KMS-11 (cell line): ENCODE results near the gene CGB8.

Experiments
- H2AFZ ChIP-seq: fragments of 200-600 bp; sonication (generic); 2 replicates; pipeline ENCODE4 v1.6.1; 2016; ENCODE audit warnings: antibody characterized with exemption, mixed run types, low read depth
- H3K27ac ChIP-seq: fragments of 200-600 bp; sonication (generic); 2 replicates; pipeline ENCODE4 v1.6.1; 2016; ENCODE audit warnings: mild to moderate bottlenecking, mixed run types
- H3K27me3 ChIP-seq: fragments of 200-600 bp; sonication (generic); 2 replicates; pipeline ENCODE4 v1.6.1; 2017; ENCODE audit warnings: mild to moderate bottlenecking, low read depth, mixed run types, moderate library complexity; ENCODE audit not compliant: insufficient read depth
- H3K36me3 ChIP-seq: fragments of 200-600 bp; sonication (generic); 2 replicates; pipeline ENCODE4 v1.6.1; 2017; ENCODE audit warnings: mild to moderate bottlenecking, mixed run types; ENCODE audit not compliant: insufficient read depth
- H3K4me1 ChIP-seq: fragments of 200-600 bp; sonication (generic); 2 replicates; pipeline ENCODE4 v1.6.1; 2016; ENCODE audit warnings: mild to moderate bottlenecking, low read depth, mixed run types; ENCODE audit not compliant: poor library complexity, severe bottlenecking
- H3K4me2 ChIP-seq: fragments of 200-600 bp; sonication (generic); 2 replicates; pipeline ENCODE4 v1.7.0; 2016; ENCODE audit warnings: mild to moderate bottlenecking, mixed run types
- H3K4me3 ChIP-seq: fragments of 200-600 bp; sonication (generic); IDR thresholded peaks from 2 replicates; pipeline ENCODE4 v1.6.1; 2017; ENCODE audit warnings: low read depth, low read length, mixed read lengths; ENCODE audit not compliant: insufficient read depth
- H3K79me2 ChIP-seq: fragments of 200-600 bp; sonication (generic); 2 replicates; pipeline ENCODE4 v1.6.1; 2016; ENCODE audit warnings: low read depth, mixed run types; ENCODE audit not compliant: insufficient read depth
- H3K9ac ChIP-seq: fragments of 200-600 bp; sonication (generic); 2 replicates; pipeline ENCODE4 v1.6.1; 2016; ENCODE audit warnings: mild to moderate bottlenecking, mixed run types
- H4K20me1 ChIP-seq: fragments of 200-600 bp; sonication (generic); 2 replicates; pipeline ENCODE4 v1.6.1; 2016; ENCODE audit warnings: mild to moderate bottlenecking, mixed run types; ENCODE audit not compliant: insufficient read depth
- TF ChIP-seq, protein P1 (sequence below): fragments of 200-600 bp; sonication (generic); conservative IDR thresholded peaks from 2 replicates; pipeline ENCODE4 v1.6.1; 2017; ENCODE audit warnings: low read depth, mild to moderate bottlenecking, antibody characterized with exemption, low read length, moderate library complexity, mixed read lengths

The CGB8 gene

DNA sequence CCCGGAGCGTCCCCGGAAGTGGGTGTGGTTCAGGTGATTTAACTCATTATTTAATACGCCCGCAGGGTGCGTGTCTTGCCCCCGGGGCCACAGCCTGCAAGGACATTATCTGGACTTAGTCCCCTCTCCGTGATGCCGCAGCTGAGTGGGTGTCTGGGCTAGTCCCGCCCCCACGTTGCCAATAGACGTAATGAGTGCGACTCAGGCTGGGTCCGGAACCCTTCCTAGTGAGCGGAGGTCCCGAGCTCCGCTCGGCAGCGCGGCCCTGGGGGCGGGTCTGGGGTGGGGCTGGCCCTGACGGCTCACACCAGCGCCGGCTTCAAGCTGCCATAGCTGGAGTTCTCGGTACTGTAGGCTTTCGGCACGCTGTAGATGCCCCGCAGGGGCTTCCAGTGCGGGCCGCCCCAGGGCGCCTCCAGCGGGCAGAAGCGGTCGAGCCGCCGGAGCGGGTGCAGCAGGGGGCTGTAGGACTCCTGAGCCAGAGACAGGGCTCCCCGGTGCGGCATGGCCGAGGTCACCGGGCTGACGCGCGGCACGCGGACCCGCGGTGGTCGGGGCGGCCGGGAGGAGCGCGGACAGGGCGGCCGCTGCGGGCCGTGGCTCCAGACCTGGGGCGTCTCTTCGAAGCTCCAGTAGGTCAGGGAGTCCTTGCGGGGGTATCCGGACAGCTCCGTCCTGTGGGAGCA lies 31.1 kb downstream of the CGB8 start:
- Histone ChIP-seq H2AFZ (peak overlapping the region; percentile 14; the same call in 1 of the 2 replicates), H3K4me1 (no peaks in the 10 kb centered on the region), H3K4me2 (peak overlapping the region; percentile 73), H3K27ac (no peak overlapping the region), H3K36me3 (no peaks in the 10 kb centered on the region), H3K9ac (no peak overlapping the region; the same call in 1 of the 2 replicates), H4K20me1 (no peaks in the 10 kb centered on the region), H3K4me3 (no peak overlapping the region), H3K27me3 (peaks cover 30% of the 10 kb centered on the region), H3K79me2 (no peaks in the 10 kb centered on the region)
- TF ChIP-seq, protein P1, sequence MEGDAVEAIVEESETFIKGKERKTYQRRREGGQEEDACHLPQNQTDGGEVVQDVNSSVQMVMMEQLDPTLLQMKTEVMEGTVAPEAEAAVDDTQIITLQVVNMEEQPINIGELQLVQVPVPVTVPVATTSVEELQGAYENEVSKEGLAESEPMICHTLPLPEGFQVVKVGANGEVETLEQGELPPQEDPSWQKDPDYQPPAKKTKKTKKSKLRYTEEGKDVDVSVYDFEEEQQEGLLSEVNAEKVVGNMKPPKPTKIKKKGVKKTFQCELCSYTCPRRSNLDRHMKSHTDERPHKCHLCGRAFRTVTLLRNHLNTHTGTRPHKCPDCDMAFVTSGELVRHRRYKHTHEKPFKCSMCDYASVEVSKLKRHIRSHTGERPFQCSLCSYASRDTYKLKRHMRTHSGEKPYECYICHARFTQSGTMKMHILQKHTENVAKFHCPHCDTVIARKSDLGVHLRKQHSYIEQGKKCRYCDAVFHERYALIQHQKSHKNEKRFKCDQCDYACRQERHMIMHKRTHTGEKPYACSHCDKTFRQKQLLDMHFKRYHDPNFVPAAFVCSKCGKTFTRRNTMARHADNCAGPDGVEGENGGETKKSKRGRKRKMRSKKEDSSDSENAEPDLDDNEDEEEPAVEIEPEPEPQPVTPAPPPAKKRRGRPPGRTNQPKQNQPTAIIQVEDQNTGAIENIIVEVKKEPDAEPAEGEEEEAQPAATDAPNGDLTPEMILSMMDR: peak; percentile 53

DNA sequence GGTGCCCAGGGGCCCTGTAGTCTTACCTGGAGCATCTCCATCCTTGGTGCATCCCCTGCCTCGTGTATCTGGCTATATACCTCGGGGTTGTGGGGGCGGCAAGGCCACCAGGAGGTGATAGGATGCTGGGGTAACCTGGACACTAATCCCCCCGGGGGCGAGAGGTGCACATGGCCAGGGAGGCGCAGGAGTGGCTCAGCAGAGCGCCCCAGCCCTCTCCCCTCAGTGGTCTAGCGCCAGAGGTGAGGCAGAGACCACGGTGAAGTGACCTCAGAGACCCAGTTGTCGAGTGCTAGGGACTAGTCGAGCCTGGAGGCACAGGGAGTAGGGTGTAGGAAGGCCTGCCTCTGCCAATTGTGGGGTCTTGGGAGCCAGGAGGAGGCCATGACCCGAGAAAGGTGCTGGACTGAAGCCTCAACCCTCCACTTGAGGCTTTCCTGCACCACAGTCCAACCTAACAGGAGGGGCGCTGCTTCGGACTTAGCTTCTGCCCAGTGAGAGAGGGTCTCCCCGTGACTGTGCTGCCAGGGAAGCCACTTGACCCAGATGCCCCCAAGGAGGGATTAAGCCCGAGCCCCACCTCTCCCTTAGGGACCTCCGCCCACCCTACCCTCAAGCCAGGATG lies 31.8 kb downstream of the CGB8 start, which contains the start of gene LHB:
Gene LHB, minus strand, starts transcription at position 51 of the 625 bp plus-strand sequence. Its CDS starts 10 bp downstream, at position 41.
- Histone ChIP-seq H4K20me1 (no peaks in the 10 kb centered on the region), H3K4me1 (no peaks in the 10 kb centered on the region), H3K36me3 (no peaks in the 10 kb centered on the region), H3K4me3 (no peak within 1 kb of the TSS), H3K79me2 (no peaks in the 10 kb centered on the region), H3K4me2 (peak within 1 kb of the TSS; percentile 73), H3K27me3 (peaks cover 29% of the 10 kb centered on the region), H3K27ac (no peak within 1 kb of the TSS), H3K9ac (no peak within 1 kb of the TSS), H2AFZ (peak within 1 kb of the TSS; percentile 14; the same call in 1 of the 2 replicates)
- TF ChIP-seq, protein P1: no peak

DNA sequence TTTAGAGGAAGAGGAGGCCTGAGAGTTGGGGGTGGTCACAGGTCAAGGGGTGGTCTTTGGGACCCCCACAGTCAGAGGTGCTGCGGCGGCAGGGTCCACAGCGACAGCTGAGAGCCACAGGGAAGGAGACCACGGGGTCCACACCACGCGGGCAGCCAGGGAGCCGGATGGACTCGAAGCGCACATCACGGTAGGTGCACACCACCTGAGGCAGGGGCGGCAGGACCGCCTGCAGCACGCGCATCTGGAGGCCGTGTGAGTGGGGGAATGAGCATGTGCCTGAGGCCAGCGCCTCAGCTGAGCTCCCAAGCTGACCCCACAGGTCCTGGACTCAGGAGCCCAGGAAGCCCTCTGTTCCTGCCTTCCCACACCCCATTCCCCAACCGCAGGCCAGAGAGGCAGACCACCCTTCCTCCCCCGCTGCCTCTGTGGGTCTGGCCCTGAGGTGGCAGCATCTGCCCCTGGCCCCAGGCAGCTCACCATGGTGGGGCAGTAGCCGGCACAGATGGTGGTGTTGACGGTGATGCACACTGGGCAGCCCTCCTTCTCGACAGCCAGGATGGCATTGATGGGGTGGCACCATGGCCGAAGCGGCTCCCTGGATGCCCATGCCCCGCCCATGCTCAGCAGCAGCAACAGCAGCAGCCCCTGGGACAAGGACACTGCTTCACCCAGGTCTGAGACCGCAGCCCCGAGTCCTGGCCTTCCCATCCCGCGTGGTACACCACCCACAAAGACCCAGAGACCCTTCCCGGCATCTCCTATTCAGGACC lies 32.7 kb downstream of the CGB8 start:
- no peaks in the 10 kb centered on the region for H4K20me1 ChIP-seq
- no peak overlapping the region for H3K4me3 ChIP-seq
- H3K9ac ChIP-seq: no peak overlapping the region
- no peak overlapping the region for H3K27ac ChIP-seq
- H2AFZ ChIP-seq: no peak overlapping the region
- no peaks in the 10 kb centered on the region for H3K79me2 ChIP-seq
- no peaks in the 10 kb centered on the region for H3K36me3 ChIP-seq
- H3K4me2 ChIP-seq: no peak overlapping the region
- H3K4me1 ChIP-seq: no peaks in the 10 kb centered on the region
- TF ChIP-seq, protein P1: no peak
- peaks cover 26% of the 10 kb centered on the region for H3K27me3 ChIP-seq

DNA sequence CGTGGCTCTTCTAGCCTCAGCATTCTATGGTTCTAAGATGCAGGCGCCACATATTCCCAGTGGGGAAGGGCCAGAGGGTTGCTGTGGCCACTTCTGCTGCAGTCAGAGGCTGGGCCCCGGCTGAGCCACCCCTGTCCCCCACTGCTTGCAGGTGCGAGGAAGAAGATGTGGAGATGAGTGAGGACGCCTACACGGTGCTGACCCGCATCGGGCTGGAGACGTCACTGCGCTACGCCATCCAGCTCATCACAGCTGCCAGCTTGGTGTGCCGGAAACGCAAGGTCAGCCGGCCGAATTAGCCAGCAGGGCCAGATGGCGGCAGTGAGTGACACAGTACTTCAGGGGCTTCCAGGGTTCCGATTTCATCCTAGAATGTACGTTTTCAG lies 34.0 kb downstream of the CGB8 start:
- H3K4me2 ChIP-seq: no peak overlapping the region
- TF ChIP-seq, protein P1: no peak
- H3K79me2 ChIP-seq: no peaks in the 10 kb centered on the region
- no peak overlapping the region for H3K9ac ChIP-seq
- H2AFZ ChIP-seq: no peak overlapping the region
- no peak overlapping the region for H3K4me3 ChIP-seq
- peaks cover 13% of the 10 kb centered on the region for H3K27me3 ChIP-seq
- no peak overlapping the region for H3K27ac ChIP-seq
- H3K36me3 ChIP-seq: no peaks in the 10 kb centered on the region
- no peaks in the 10 kb centered on the region for H3K4me1 ChIP-seq
- H4K20me1 ChIP-seq: no peaks in the 10 kb centered on the region
